ENCODE results near the gene NMNAT2. TPM values are rescaled to one million over a fixed set of nuclear protein-coding genes. Genes with fewer than 3 reads are reported as not detected.
A peak's percentile ranks its signal among the peaks of the same experiment; 100 is the strongest.

The NMNAT2 gene
- total RNA-seq, 1 experiment from 2014 or later, result not detected

GRCh38 chr1:183368213-183369108 is 49.7 kb downstream of the NMNAT2 start:
- Histone ChIP-seq H3K9me3 (ENCODE audit: control insufficient read depth in 1 of 2, insufficient read depth in 1 of 2, low read depth in 1 of 2, low read length in 2 of 2) (no peaks in the 10 kb centered on the region), H3K4me2 (ENCODE audit: low read length) (no peak overlapping the region), H3K4me3 (replicated peaks in 1 of 2; ENCODE audit: low read depth in 1 of 2, low read length in 2 of 2) (no peak overlapping the region), H3K27ac (ENCODE audit: low read depth, low read length) (no peak overlapping the region), H3K36me3 (ENCODE audit: control insufficient read depth in 1 of 2, insufficient read depth in 2 of 2, low read length in 2 of 2) (no peaks in the 10 kb centered on the region), H4K20me1 (ENCODE audit: insufficient read depth) (no peaks in the 10 kb centered on the region), H3K4me1 (ENCODE audit: control insufficient read depth in 1 of 2, insufficient read depth in 2 of 2, low read length in 2 of 2) (peaks cover 0 to 3% of the 10 kb centered on the region in 2 experiments; a peak in 1 of 4 replicates), H3K9ac (ENCODE audit: low read length) (no peak overlapping the region), H3K79me2 (ENCODE audit: insufficient read depth, low read length) (no peaks in the 10 kb centered on the region), H3K27me3 (ENCODE audit: insufficient read depth, low read length) (no peaks in the 10 kb centered on the region), H2AFZ (ENCODE audit: low read depth, low read length, poor library complexity, severe bottlenecking) (no peak overlapping the region), H3K9me2 (ENCODE audit: insufficient read depth) (no peaks in the 10 kb centered on the region)
- ChIA-PET CTCF (no interaction called here), RAD21 (ENCODE audit: low non-redundant PET in 1 of 2, low total read pairs in 2 of 2, uncharacterized antibody in 2 of 2, unreplicated experiment in 2 of 2) (no interaction called here), POLR2A (no interaction called here)
- TF ChIP-seq CBX3 (IDR thresholded peaks at IDR 0.05; ENCODE audit: low read depth) (no peak), RAD21 (IDR thresholded peaks at IDR 0.05; ENCODE audit: low read depth) (peak; percentile 33; the same call in 1 of the 2 replicates), CTCF (IDR thresholded peaks at IDR 0.05 in 2 of 3, conservative IDR thresholded peaks at IDR 0.05 in 1 of 3; ENCODE audit: borderline replicate concordance in 1 of 3, insufficient read depth in 1 of 3, low read depth in 2 of 3, low read length in 2 of 3) (no peak)
- no TSS peak for BruUV-seq (replicated peaks)
- no peak for DNase-seq (ENCODE audit: low read depth, low spot score)
- no peak; the same call in 1 of the 2 replicates for ATAC-seq
- intact Hi-C loops (cut with micrococcal nuclease), result loop anchor here (10.0 kb wide), 1 partner anchor 176 kb away; no protein-coding TSS in a partner anchor

- no peak for DNase-seq (ENCODE audit: low read depth, low spot score)
- H3K79me2 ChIP-seq (ENCODE audit: insufficient read depth, low read length), result no peaks in the 10 kb centered on the region
- no peak overlapping the region for H3K9ac ChIP-seq (ENCODE audit: low read length)
- no peaks in the 10 kb centered on the region for H4K20me1 ChIP-seq (ENCODE audit: insufficient read depth)
- no TSS peak for BruUV-seq (replicated peaks)
- no peak for TF ChIP-seq ATF3 (IDR thresholded peaks at IDR 0.05)
- TF ChIP-seq JUND (IDR thresholded peaks at IDR 0.05), result no peak
- no peak for TF ChIP-seq ZFX (IDR thresholded peaks at IDR 0.05)
- H3K36me3 ChIP-seq (ENCODE audit: control insufficient read depth in 1 of 2, insufficient read depth in 2 of 2, low read length in 2 of 2), result no peaks in the 10 kb centered on the region
- H2AFZ ChIP-seq (ENCODE audit: low read depth, low read length, poor library complexity, severe bottlenecking), result no peak overlapping the region
- no peaks in the 10 kb centered on the region for H3K9me3 ChIP-seq (ENCODE audit: control insufficient read depth in 1 of 2, insufficient read depth in 1 of 2, low read depth in 1 of 2, low read length in 2 of 2)
- no peak overlapping the region for H3K27ac ChIP-seq (ENCODE audit: low read depth, low read length)
- peaks cover 0 to 3% of the 10 kb centered on the region in 2 experiments; a peak in 1 of 4 replicates for H3K4me1 ChIP-seq (ENCODE audit: control insufficient read depth in 1 of 2, insufficient read depth in 2 of 2, low read length in 2 of 2)
- H3K27me3 ChIP-seq (ENCODE audit: insufficient read depth, low read length), result no peaks in the 10 kb centered on the region
- intact Hi-C loops (cut with micrococcal nuclease), result loop anchor here (10.0 kb wide), 1 partner anchor 179 kb away; no protein-coding TSS in a partner anchor
- CTCF ChIA-PET, result no interaction called here
- POLR2A ChIA-PET, result no interaction called here
- no peak overlapping the region for H3K4me2 ChIP-seq (ENCODE audit: low read length)
- ATAC-seq, result no peak
- RAD21 ChIA-PET (ENCODE audit: low non-redundant PET in 1 of 2, low total read pairs in 2 of 2, uncharacterized antibody in 2 of 2, unreplicated experiment in 2 of 2), result no interaction called here
- no peaks in the 10 kb centered on the region for H3K9me2 ChIP-seq (ENCODE audit: insufficient read depth)
- H3K4me3 ChIP-seq (replicated peaks in 1 of 2; ENCODE audit: low read depth in 1 of 2, low read length in 2 of 2), result no peak overlapping the region
Measured at GRCh38 chr1:183366116-183366515, 52.1 kb downstream of the NMNAT2 start.

Data from HCT116 (cell line).